Measurements from ENCODE around the gene ATF7.
"Not testable (repeated sequence)": the region's sequence is repeated elsewhere in the genome, so short reads cannot be mapped to it uniquely, and the experiment has no call there.

Gene ATF7

DNA sequence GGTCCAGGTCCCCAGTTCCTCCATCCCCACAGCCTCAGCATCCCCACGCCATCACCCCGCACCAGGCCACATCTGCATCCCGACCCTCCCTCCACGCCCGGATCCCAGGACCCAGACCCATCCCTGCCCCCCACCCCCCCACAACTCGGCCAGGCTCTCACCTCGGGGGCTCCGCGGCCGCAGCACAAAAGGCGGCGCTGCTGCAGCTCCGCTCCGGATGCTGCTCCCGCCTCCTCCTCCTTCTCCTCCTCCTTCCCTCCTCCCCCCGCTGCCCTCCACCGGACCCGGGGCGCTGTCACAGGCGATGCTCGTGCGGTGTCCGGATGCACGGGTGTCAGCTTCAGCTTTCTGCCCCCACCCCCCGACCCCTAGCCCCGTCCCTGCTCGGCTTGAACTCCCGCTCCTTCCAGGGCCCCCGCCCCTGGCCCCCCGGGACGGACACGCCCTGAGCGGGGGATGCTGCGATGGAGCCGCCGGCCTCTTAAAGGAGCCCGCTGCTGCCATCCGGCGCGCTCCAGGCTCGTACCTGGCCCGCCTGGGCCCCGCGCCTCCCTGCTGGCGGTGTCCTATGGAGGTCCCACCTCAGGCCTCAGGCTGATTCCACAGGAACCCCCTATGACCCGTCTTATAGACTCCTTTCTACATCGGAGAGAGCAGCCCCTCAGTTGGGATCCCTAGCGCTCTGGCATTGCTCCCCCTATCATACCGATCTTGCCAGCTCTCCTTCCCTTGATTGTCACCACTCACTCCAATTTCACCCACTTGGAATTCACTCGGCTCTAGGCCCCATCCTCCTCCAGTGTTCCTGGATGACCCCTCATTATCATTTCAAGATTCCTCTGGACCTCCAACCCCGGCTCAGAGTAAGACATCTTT lies 126.7 kb downstream of the ATF7 start, which contains the start of gene MAP3K12:
Gene MAP3K12 (minus strand): TSS at position 193 of the 876 bp plus-strand sequence. CDS start 12,067 bp downstream, outside the sequence.
- DNase-seq = no peak

- no peak for DNase-seq
Observed at GRCh38 chr12:53498235-53498630, 127.9 kb downstream of the ATF7 start.

GRCh38 chr12:53497461-53497860 lies 128.7 kb downstream of the ATF7 start:
- DNase-seq = no peak

DNA sequence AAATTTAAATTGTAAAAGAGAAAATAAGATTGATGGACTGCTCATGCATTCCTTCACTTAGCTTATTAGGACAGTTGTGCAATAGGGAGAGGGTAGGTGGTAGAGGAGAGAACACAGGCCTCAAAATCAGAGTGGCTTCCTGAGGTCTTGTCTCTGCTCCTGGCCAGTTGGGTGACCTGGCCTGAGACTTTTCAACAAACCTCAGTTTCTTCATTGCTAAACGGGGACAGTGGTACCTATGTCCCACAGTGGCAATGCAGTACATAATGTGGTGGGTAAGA lies 129.5 kb downstream of the ATF7 start:
- no peak for DNase-seq

DNA sequence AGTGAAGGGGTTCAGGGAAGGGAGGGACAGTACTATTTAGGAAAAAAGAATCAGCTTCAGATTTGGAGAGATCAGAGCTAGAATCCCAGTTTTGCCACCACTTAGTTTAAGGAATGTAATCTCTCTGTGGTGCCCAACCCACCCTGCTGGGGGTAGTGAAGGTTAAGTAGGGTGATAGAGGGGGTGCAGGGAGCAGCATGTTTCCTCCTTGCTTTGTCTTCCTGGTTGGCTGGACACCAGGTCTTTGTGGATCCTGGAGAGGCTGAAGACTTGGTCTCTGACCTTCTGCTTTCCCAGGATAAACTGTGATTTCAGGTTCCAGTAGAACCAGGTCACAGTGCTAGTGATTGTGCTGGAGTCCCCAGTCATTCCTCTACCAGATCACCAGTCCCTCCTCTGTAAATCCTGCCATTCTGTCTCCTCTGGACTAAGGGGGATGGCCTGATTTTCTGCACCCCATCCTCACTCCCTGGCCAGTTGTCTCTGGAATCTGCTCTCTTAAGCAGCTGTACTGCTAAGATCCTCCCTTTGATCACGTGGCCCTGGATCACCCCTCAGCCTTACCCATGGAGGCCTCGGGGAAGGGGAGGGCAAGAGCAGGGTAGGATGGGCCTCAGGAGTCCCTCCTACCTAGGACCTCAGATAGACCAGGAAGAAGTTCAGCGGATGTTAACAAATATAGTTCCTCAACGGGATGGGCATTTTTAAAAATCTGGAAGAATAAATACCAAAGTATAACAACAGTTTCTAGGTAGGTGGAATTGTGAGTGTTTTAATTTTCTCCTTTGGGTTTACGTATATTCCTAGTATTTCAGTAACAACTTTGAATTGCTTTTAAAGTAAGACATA lies 130.1 kb downstream of the ATF7 start:
- peak; percentile 45 for DNase-seq

GRCh38 chr12:53493610-53494391 lies 132.4 kb downstream of the ATF7 start:
- no peak for DNase-seq

GRCh38 chr12:53492830-53493609 lies 133.2 kb downstream of the ATF7 start:
- peak; percentile 75 for DNase-seq

DNA sequence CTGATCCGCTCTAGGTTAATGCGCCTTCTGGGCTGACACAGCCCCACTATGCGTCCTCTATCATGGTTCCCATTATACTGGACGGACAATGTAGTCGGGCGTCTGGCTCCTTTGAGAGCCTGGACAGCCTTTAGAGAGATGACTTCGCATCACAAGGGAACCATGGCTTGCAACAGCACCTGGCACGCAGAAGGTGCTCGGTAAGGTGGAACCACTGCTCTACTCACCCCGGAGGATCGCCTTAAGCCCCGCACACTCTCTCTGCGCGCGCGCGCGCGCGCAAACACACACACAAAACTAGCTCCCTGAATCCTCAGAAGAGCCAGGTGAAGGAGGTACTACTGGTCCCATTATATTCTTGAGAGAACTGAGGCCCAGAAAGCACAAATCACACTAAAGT lies 134.0 kb downstream of the ATF7 start:
- no peak for DNase-seq

- no peak for DNase-seq
Observed at GRCh38 chr12:53489242-53489864, 136.8 kb downstream of the ATF7 start.

DNA sequence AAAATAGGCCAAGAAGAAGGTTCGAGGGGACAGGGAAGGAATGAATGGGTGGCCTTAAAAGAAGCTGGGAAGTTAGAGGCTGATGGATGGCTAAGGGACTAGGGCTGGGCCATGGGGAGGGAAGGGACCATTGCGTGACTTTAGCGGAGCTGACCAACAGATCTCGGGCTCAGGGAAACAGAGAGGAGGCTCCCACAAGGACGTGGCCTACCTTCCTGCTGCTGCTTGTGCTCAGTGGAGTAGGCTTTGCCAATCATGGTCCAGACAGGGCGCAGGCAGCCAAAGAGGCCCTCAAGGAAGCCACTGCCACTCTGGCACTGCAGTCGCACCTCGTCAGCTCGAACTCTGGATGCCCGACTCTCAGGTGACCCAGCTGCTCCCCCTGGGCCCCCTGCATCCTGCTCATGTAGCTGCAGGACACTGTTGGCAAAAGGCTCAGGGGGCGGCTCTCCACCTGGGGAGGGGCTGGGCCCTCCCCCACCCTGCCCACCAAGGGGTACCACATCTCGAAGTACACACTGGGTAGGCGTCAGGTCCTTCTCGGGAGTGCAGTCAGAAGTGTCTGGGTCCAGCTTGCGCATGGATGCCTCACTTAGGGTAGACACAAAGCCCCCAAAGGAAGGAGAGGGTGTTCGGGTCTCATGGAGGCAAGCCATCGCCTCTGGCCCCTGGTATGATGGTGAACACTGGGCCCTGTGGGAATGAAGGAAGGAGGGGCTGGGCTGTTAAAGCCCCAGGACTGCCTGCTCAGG lies 139.3 kb downstream of the ATF7 start:
- no peak for DNase-seq

DNA sequence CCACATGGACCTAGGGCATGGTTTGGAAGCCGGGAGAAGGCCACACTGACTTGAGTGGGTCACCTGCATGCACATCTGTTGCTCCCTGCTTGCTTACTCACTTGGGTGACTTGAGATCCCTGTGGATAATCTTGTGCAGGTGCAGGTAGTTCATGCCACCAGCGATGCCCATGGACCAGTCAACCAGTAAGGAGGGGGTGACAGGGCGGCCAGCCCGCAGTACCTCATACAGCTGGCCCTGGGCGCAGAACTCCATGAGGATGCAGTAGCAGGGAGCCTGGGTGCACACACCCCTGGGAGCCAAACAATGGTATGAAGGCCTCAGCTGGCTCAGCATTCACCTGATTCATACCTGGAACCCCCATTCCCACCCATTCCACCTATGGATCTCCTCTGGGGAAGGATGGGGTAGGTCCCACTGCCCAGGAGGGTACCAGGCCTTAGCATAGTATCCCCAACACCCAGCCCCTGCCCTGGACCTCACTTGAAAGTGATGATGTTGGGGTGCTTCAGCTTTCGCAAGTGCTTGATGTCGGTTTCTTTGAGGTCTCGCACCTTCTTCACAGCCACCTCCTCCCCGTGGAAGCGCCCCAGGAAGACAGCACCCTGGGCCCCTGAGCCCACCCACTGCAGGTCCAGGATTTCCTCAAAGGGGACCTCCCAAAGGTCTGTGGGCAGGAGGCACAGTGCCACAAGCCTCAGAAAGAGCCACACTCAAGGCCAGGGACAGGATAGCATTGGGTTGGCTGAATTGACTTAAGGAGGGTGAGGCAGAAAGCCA lies 140.0 kb downstream of the ATF7 start:
- no peak for DNase-seq

- no peak for DNase-seq
Observed at GRCh38 chr12:53484686-53485575, 141.3 kb downstream of the ATF7 start.

- no peak for DNase-seq
Observed at GRCh38 chr12:53483979-53484377, 142.2 kb downstream of the ATF7 start.

DNA sequence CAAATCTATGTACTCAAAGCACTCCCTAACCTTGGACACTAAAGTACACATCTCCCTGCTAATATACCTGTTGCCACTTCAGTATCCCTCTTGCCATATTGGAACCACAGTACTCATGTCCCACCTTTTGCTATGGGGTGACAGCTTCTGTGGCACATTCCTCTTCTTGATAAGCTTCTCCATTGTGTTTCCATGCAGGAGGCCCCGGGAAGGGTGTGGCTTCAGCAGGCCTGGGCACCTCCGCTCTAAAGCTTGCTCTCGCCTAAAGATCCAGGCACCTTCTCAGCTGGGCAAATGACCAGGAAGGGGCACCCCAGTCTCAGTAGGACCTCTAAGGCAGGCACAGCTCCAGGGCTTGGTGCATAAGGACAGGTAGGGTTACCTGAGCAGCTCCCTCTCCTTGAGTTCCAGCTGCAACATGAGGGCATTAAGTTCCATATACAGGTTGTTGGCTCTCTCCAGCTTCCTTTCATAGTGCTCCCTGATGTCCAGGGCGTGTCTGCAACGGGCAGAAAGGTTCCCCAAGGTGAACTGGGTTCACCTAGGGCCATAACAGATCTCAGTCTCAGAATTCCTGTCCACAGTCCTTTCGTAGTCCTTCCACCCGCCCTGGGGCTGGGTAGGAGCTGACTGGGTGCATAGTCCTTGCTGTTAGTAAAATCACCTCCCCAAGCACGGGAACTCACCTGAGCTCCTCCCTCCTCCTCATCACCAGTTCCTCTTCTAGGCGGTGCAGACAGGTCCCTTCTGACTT lies 142.8 kb downstream of the ATF7 start:
- no peak for DNase-seq

DNA sequence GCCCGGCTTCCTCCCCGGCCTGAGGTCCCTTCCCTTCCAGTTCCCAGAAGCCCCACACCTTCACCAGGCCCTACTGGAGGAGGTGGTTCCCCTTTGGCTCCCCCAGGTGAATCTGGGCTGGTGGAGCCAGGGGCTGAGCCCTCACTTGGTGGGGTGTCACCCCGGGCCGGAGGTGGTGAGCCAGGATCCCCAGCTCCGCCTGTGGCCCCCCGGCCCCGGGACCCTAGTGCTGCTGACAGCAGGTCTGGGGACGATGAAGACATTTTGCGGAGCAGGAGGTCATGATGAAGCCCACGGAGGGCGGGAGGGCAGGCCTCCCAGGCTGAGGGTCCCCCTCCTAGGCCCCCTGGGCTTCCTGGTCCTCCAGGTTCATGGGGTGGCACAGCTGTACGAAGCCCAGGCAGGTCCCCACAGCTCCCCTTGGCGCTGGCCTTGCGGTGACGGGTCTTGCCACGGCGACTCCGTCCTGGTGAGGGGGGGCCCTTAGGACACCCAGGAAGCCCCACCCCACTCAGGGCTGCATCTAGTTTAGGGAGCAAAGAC lies 143.5 kb downstream of the ATF7 start:
- DNase-seq = no peak

- peak; percentile 9 for DNase-seq
Observed at GRCh38 chr12:53481939-53482586, 144.1 kb downstream of the ATF7 start.

DNA sequence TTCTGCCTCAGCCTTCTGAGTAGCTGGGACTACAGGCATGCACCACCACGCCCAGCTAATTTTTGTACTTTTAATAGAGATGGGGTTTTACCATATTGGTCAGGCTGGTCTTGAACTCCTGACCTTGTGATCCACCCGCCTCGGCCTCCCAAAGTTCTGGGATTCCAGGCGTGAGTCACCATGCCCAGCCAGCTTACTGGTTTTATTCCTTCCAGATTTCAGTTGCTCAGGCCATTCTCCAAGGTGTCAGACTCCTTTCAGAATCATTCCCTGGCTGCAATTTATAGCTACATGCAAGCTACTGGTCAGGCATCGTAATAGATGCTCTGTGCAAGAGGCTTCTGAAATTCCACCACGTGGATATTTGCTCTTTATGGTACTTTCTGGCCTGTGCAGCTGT lies 144.7 kb downstream of the ATF7 start:
- DNase-seq = not testable (repeated sequence)
